AG10803 (cell line): ENCODE data around the gene HLA-G.
A peak's percentile ranks its signal among the peaks of the same experiment; 100 is the strongest.

Source experiments
- DNase-seq: peaks from one replicate; pipeline ENCODE4 v3.0.0; 2010; ENCODE audit warnings: low read depth
- H3K4me3 ChIP-seq: 2 replicates; pipeline ENCODE4 v1.5.1; 2011; ENCODE audit warnings: mild to moderate bottlenecking, low read length, control low read depth
- CTCF ChIP-seq: conservative IDR thresholded peaks from 2 replicates; pipeline ENCODE4 v1.5.1; 2011; ENCODE audit warnings: mild to moderate bottlenecking, low read length, control low read depth, inconsistent platforms

HLA-G gene

GRCh38 chr6:29847871-29848630 lies 20.4 kb downstream of the HLA-G start:
- peak; percentile 97 for TF ChIP-seq CTCF
- DNase-seq = peak; percentile 46
- H3K4me3 ChIP-seq = no peak overlapping the region

- 0 out of 2 replicates have a peak overlapping the region, but pooled peaks have one; percentile 7 for H3K4me3 ChIP-seq
- no peak for TF ChIP-seq CTCF
- no peak for DNase-seq
These were observed 22.5 kb downstream of the HLA-G start for GRCh38 chr6:29850011-29850553.

GRCh38 chr6:29851190-29851589 lies 23.6 kb downstream of the HLA-G start:
- no peak for DNase-seq

GRCh38 chr6:29853245-29853644 lies 25.6 kb downstream of the HLA-G start:
- DNase-seq = no peak
- TF ChIP-seq CTCF = no peak
- H3K4me3 ChIP-seq = no peak overlapping the region

More at GRCh38 chr6:29851190-29851589, 23.6 kb downstream of the HLA-G start:
- H3K4me3 ChIP-seq = no peak overlapping the region
- no peak for TF ChIP-seq CTCF

- H3K4me3 ChIP-seq = no peak overlapping the region
- no peak for DNase-seq
- no peak for TF ChIP-seq CTCF
These were observed 30.4 kb downstream of the HLA-G start for GRCh38 chr6:29858006-29858405.

- no peak for TF ChIP-seq CTCF
- H3K4me3 ChIP-seq = no peak overlapping the region
- DNase-seq = no peak
These were observed 34.1 kb downstream of the HLA-G start for GRCh38 chr6:29861521-29862255.
